HepG2 (cell line): ENCODE measurements around the gene SLC13A3. TPM values are rescaled to one million over a fixed set of nuclear protein-coding genes. Genes with fewer than 3 reads are reported as not detected.
A peak's percentile ranks its signal among the peaks of the same experiment; 100 is the strongest.

Experiments used
- CHD2 ChIP-seq: IDR thresholded peaks from 2 replicates; pipeline ENCODE4 v1.6.1; 2011; ENCODE audit warnings: low read depth, low read length, improper control_type of control experiment
- ESRRA ChIP-seq: sonication (generic); formaldehyde crosslinking; IDR thresholded peaks from 2 replicates; pipeline ENCODE4 v1.5.1; 2020; ENCODE audit warnings: mild to moderate bottlenecking, low read depth, missing genetic modification reagents
- IKZF1 ChIP-seq: fragments of 450-650 bp; IDR thresholded peaks from 2 replicates; pipeline ENCODE4 v1.7.1; 2016
- MEF2D ChIP-seq: sonication (generic); formaldehyde crosslinking; IDR thresholded peaks from 2 replicates; pipeline ENCODE4 v1.5.1; 2020; ENCODE audit warnings: mild to moderate bottlenecking, missing genetic modification reagents
- MTA3 ChIP-seq: sonication (generic); formaldehyde crosslinking; IDR thresholded peaks from 2 replicates; pipeline ENCODE4 v1.4.0; 2020; ENCODE audit warnings: missing genetic modification reagents
- NFKBIZ ChIP-seq: IDR thresholded peaks from 2 replicates; pipeline ENCODE4 v1.6.1; 2018; ENCODE audit warnings: missing genetic modification reagents, missing compliant biosample characterization
- SSRP1 ChIP-seq: IDR thresholded peaks from 2 replicates; pipeline ENCODE4 v1.6.1; 2016; ENCODE audit warnings: control low read depth
- ZNF543 ChIP-seq: sonication (generic); formaldehyde crosslinking; IDR thresholded peaks from 2 replicates; pipeline ENCODE4 v1.4.0; 2020; ENCODE audit warnings: mild to moderate bottlenecking, missing genetic modification reagents
- ZNF570 ChIP-seq: sonication (generic); formaldehyde crosslinking; IDR thresholded peaks from 2 replicates; pipeline ENCODE4 v1.4.0; 2020; ENCODE audit warnings: mild to moderate bottlenecking, missing genetic modification reagents, borderline replicate concordance
- ZNF776 ChIP-seq: sonication (generic); formaldehyde crosslinking; IDR thresholded peaks from 2 replicates; pipeline ENCODE4 v1.4.0; 2020; ENCODE audit warnings: mild to moderate bottlenecking, missing genetic modification reagents
- ZSCAN31 ChIP-seq: sonication (generic); formaldehyde crosslinking; IDR thresholded peaks from 2 replicates; pipeline ENCODE4 v1.5.0; 2020; ENCODE audit warnings: low read depth, mild to moderate bottlenecking, missing genetic modification reagents
- polyA plus RNA-seq, 8 experiments: library from polyadenylated mRNA; depleted of rRNA in 3 of 8; stranded (reverse) in 7 of 8; unstranded in 1 of 8; fragments of >200 nt; fragmentation: Illumina TruSeq in 4 of 8; extraction: Trizol in 4 of 8; gene quantifications; 2 replicates each; pipeline versions ENCODE4 v1.2.1 to v1.2.3, GENCODE V29; 2011 to 2016; ENCODE audit warnings: low read depth in 4 of 8, missing spikeins in 1 of 8, mixed read lengths in 1 of 8; ENCODE audit not compliant: insufficient read depth in 1 of 8
- total RNA-seq, 5 experiments: library from RNA; depleted of rRNA; stranded (reverse); fragments of >200 nt; fragmentation: Illumina TruSeq; extraction: Trizol; gene quantifications; 2 replicates each; pipeline ENCODE4 v1.2.3, GENCODE V29; 2016; ENCODE audit warnings: low read depth in 1 of 5
- TF ChIP-seq, protein P1 (sequence below): IDR thresholded peaks from 2 replicates; pipeline ENCODE4 v1.6.1; 2016; ENCODE audit warnings: mild to moderate bottlenecking
- TF ChIP-seq, protein P2 (sequence below): IDR thresholded peaks from 2 replicates; pipeline ENCODE4 v1.6.1; 2016; ENCODE audit warnings: missing compliant biosample characterization, missing genetic modification reagents, borderline replicate concordance
- TF ChIP-seq, protein P3 (sequence below): sonication (generic); formaldehyde crosslinking; IDR thresholded peaks from 2 replicates; pipeline ENCODE4 v1.5.0; 2020; ENCODE audit warnings: mild to moderate bottlenecking, missing genetic modification reagents, borderline replicate concordance
- TF ChIP-seq, protein P4 (sequence below): sonication (generic); formaldehyde crosslinking; IDR thresholded peaks from 2 replicates; pipeline ENCODE4 v1.8.0; 2023; ENCODE audit warnings: mild to moderate bottlenecking, missing genetic modification reagents
- TF ChIP-seq, protein P5 (sequence below): sonication (generic); formaldehyde crosslinking; IDR thresholded peaks from 2 replicates; pipeline ENCODE4 v1.4.0; 2020; ENCODE audit warnings: missing genetic modification reagents

The SLC13A3 gene
- total and polyA plus RNA-seq, 2 of the 13 experiments (the other 11 are each of a cell fraction or from before 2014, with no cell fraction given): 66.5 to 76.0 TPM

DNA sequence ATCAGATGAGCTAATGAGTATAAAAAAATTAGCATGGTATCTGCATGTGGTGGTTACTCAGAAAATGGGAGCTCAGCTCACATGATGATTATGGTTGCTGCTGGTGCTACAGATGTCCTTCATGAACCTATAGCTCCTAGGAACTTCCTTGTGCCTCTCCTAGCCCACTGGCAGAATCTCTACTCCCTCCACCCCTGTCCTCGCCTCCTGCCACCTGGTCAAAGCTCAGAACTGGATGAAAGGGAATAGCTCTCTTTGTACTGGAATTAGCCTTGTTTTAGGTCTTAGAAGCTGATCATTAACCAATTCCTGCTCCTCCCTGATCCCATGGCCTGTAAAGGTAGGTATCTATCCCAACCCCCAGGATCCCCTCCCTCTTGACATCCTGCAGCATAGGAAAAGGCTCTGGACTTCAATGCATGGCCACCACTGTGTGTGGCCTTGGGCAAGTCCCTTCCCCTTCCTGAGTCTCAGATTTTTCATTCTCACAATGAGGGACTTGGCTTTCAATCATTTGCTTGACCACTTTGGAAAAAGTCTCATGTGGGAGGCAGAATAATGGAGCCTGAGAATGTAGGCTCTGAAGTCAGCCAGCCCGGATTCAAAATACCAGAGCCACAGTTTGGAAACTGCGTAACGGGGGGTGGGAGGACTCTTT is 43.9 kb downstream of the SLC13A3 start (continued):
- TF ChIP-seq ZNF543 (CRISPR knock-in tag): no peak
- TF ChIP-seq, protein P1, sequence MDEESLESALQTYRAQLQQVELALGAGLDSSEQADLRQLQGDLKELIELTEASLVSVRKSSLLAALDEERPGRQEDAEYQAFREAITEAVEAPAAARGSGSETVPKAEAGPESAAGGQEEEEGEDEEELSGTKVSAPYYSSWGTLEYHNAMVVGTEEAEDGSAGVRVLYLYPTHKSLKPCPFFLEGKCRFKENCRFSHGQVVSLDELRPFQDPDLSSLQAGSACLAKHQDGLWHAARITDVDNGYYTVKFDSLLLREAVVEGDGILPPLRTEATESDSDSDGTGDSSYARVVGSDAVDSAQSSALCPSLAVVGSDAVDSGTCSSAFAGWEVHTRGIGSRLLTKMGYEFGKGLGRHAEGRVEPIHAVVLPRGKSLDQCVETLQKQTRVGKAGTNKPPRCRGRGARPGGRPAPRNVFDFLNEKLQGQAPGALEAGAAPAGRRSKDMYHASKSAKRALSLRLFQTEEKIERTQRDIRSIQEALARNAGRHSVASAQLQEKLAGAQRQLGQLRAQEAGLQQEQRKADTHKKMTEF (CRISPR knock-in tag): peak; percentile 70; the same call in 1 of the 2 replicates
- TF ChIP-seq ZNF570 (CRISPR knock-in tag): no peak
- TF ChIP-seq NFKBIZ (CRISPR knock-in tag): peak; percentile 63
- TF ChIP-seq, protein P2, sequence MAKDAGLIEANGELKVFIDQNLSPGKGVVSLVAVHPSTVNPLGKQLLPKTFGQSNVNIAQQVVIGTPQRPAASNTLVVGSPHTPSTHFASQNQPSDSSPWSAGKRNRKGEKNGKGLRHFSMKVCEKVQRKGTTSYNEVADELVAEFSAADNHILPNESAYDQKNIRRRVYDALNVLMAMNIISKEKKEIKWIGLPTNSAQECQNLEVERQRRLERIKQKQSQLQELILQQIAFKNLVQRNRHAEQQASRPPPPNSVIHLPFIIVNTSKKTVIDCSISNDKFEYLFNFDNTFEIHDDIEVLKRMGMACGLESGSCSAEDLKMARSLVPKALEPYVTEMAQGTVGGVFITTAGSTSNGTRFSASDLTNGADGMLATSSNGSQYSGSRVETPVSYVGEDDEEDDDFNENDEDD (CRISPR knock-in tag): peak; percentile 74
- TF ChIP-seq MTA3 (CRISPR knock-in tag): no peak
- TF ChIP-seq, protein P3, sequence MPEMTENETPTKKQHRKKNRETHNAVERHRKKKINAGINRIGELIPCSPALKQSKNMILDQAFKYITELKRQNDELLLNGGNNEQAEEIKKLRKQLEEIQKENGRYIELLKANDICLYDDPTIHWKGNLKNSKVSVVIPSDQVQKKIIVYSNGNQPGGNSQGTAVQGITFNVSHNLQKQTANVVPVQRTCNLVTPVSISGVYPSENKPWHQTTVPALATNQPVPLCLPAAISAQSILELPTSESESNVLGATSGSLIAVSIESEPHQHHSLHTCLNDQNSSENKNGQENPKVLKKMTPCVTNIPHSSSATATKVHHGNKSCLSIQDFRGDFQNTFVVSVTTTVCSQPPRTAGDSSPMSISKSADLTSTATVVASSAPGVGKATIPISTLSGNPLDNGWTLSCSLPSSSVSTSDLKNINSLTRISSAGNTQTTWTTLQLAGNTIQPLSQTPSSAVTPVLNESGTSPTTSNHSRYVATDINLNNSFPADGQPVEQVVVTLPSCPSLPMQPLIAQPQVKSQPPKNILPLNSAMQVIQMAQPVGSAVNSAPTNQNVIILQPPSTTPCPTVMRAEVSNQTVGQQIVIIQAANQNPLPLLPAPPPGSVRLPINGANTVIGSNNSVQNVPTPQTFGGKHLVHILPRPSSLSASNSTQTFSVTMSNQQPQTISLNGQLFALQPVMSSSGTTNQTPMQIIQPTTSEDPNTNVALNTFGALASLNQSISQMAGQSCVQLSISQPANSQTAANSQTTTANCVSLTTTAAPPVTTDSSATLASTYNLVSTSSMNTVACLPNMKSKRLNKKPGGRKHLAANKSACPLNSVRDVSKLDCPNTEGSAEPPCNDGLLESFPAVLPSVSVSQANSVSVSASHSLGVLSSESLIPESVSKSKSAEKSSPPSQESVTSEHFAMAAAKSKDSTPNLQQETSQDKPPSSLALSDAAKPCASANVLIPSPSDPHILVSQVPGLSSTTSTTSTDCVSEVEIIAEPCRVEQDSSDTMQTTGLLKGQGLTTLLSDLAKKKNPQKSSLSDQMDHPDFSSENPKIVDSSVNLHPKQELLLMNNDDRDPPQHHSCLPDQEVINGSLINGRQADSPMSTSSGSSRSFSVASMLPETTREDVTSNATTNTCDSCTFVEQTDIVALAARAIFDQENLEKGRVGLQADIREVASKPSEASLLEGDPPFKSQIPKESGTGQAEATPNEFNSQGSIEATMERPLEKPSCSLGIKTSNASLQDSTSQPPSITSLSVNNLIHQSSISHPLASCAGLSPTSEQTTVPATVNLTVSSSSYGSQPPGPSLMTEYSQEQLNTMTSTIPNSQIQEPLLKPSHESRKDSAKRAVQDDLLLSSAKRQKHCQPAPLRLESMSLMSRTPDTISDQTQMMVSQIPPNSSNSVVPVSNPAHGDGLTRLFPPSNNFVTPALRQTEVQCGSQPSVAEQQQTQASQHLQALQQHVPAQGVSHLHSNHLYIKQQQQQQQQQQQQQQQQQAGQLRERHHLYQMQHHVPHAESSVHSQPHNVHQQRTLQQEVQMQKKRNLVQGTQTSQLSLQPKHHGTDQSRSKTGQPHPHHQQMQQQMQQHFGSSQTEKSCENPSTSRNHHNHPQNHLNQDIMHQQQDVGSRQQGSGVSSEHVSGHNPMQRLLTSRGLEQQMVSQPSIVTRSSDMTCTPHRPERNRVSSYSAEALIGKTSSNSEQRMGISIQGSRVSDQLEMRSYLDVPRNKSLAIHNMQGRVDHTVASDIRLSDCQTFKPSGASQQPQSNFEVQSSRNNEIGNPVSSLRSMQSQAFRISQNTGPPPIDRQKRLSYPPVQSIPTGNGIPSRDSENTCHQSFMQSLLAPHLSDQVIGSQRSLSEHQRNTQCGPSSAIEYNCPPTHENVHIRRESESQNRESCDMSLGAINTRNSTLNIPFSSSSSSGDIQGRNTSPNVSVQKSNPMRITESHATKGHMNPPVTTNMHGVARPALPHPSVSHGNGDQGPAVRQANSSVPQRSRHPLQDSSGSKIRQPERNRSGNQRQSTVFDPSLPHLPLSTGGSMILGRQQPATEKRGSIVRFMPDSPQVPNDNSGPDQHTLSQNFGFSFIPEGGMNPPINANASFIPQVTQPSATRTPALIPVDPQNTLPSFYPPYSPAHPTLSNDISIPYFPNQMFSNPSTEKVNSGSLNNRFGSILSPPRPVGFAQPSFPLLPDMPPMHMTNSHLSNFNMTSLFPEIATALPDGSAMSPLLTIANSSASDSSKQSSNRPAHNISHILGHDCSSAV (CRISPR knock-in tag): no peak
- peak; percentile 98 for TF ChIP-seq MEF2D (CRISPR knock-in tag)
- peak; percentile 77; the same call in 1 of the 2 replicates for TF ChIP-seq ZSCAN31
- no peak; the same call in 1 of the 2 replicates for TF ChIP-seq SSRP1 (CRISPR knock-in tag)
- TF ChIP-seq, protein P4, sequence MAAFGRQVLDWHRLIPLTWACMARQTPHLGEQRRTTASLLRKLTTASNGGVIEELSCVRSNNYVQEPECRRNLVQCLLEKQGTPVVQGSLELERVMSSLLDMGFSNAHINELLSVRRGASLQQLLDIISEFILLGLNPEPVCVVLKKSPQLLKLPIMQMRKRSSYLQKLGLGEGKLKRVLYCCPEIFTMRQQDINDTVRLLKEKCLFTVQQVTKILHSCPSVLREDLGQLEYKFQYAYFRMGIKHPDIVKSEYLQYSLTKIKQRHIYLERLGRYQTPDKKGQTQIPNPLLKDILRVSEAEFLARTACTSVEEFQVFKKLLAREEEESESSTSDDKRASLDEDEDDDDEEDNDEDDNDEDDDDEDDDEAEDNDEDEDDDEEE (CRISPR knock-in tag): no peak; the same call in none of the 2 replicates
- TF ChIP-seq ZNF776 (CRISPR knock-in tag): no peak
- no peak for TF ChIP-seq IKZF1
- no peak for TF ChIP-seq CHD2
- TF ChIP-seq, protein P5, sequence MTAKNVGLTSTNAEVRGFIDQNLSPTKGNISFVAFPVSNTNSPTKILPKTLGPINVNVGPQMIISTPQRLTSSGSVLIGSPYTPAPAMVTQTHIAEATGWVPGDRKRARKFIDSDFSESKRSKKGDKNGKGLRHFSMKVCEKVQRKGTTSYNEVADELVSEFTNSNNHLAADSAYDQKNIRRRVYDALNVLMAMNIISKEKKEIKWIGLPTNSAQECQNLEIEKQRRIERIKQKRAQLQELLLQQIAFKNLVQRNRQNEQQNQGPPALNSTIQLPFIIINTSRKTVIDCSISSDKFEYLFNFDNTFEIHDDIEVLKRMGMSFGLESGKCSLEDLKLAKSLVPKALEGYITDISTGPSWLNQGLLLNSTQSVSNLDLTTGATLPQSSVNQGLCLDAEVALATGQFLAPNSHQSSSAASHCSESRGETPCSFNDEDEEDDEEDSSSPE: peak; percentile 60; the same call in 1 of the 2 replicates
- peak; percentile 69; the same call in 1 of the 2 replicates for TF ChIP-seq ESRRA
